ENCODE results near the gene PACRG. TPM values are rescaled to one million over a fixed set of nuclear protein-coding genes. Genes with fewer than 3 reads are reported as not detected.

The PACRG gene
- total RNA-seq, 1 experiment from 2014 or later = 0.59 TPM

GRCh38 chr6:162962093-162962492, 234.3 kb downstream of the PACRG start:
- H3K27me3 ChIP-seq (ENCODE audit: control insufficient read depth, insufficient read depth, low read length) = no peaks in the 10 kb centered on the region
- intact Hi-C loops (cut with micrococcal nuclease; ENCODE audit: unreplicated experiment) = no loop called here
- ChIA-PET POLR2A (no interaction called here), CTCF (no interaction called here)
- no peaks in the 10 kb centered on the region for H3K36me3 ChIP-seq (ENCODE audit: control insufficient read depth, insufficient read depth, low read length)
- H3K27ac ChIP-seq (ENCODE audit: low read length) = no peak overlapping the region
- TF ChIP-seq SIN3A (IDR thresholded peaks at IDR 0.05; ENCODE audit: borderline replicate concordance, insufficient read depth, low read depth, low read length) (no peak), POLR2AphosphoS5 (IDR thresholded peaks at IDR 0.05; ENCODE audit: low read depth, low read length) (no peak), CTCF (IDR thresholded peaks at IDR 0.05) (no peak), TCF7L2 (IDR thresholded peaks at IDR 0.05; ENCODE audit: low read depth, low read length) (no peak), REST (IDR thresholded peaks at IDR 0.05; ENCODE audit: insufficient read depth in 1 of 2, low read depth in 2 of 2, low read length in 1 of 2) (no peak)
- no peak overlapping the region for H3K4me3 ChIP-seq (ENCODE audit: low read depth in 2 of 2, low read length in 2 of 2)
- in situ Hi-C loops (cut with HindIII; ENCODE audit: low pct_unique_long_range_greater_than_20kb, low sequenced_read_pairs) = no loop called here
- no peaks in the 10 kb centered on the region for H3K9me3 ChIP-seq (ENCODE audit: control insufficient read depth, insufficient read depth, low read depth, low read length)
- ATAC-seq = no peak
- no peaks in the 10 kb centered on the region for H3K4me1 ChIP-seq (ENCODE audit: control insufficient read depth, insufficient read depth, low read length)
- no peak for DNase-seq (ENCODE audit: low read depth, low spot score)
- no TSS peak for BruUV-seq (replicated peaks)

- ChIA-PET POLR2A (no interaction called here), CTCF (no interaction called here)
- no peak for DNase-seq (ENCODE audit: low read depth, low spot score)
- BruUV-seq (replicated peaks) = no TSS peak
- Histone ChIP-seq H3K9me3 (ENCODE audit: control insufficient read depth, insufficient read depth, low read depth, low read length) (no peaks in the 10 kb centered on the region), H3K27ac (ENCODE audit: low read length) (no peak overlapping the region), H3K27me3 (ENCODE audit: control insufficient read depth, insufficient read depth, low read length) (no peaks in the 10 kb centered on the region), H3K36me3 (ENCODE audit: control insufficient read depth, insufficient read depth, low read length) (no peaks in the 10 kb centered on the region), H3K4me3 (ENCODE audit: low read depth in 2 of 2, low read length in 2 of 2) (no peak overlapping the region), H3K4me1 (ENCODE audit: control insufficient read depth, insufficient read depth, low read length) (no peaks in the 10 kb centered on the region)
- intact Hi-C loops (cut with micrococcal nuclease; ENCODE audit: unreplicated experiment) = no loop called here
- TF ChIP-seq SIN3A (IDR thresholded peaks at IDR 0.05; ENCODE audit: borderline replicate concordance, insufficient read depth, low read depth, low read length) (no peak), TCF7L2 (IDR thresholded peaks at IDR 0.05; ENCODE audit: low read depth, low read length) (no peak), POLR2AphosphoS5 (IDR thresholded peaks at IDR 0.05; ENCODE audit: low read depth, low read length) (no peak), CTCF (IDR thresholded peaks at IDR 0.05) (no peak), REST (IDR thresholded peaks at IDR 0.05; ENCODE audit: insufficient read depth in 1 of 2, low read depth in 2 of 2, low read length in 1 of 2) (no peak)
- ATAC-seq = no peak
- in situ Hi-C loops (cut with HindIII; ENCODE audit: low pct_unique_long_range_greater_than_20kb, low sequenced_read_pairs) = no loop called here
Observed at GRCh38 chr6:162963861-162964260, 236.1 kb downstream of the PACRG start.
